Endometrial microvascular endothelial cells (primary cell): Measurements from ENCODE around the gene PTPN2. TPM values are rescaled to one million over a fixed set of nuclear protein-coding genes. Genes with fewer than 3 reads are reported as not detected.
"Not testable (repeated sequence)": the region's sequence is repeated elsewhere in the genome, so short reads cannot be mapped to it uniquely, and the experiment has no call there.

Source experiments
- in situ Hi-C: cut with HindIII; loops from 2 replicates; pipeline ENCODE4 v1.10.0; 2017; ENCODE audit warnings: low sequenced_read_pairs, low pct_unique_long_range_greater_than_20kb; ENCODE audit errors: inconsistent ontology term
- total RNA-seq: library from RNA; depleted of rRNA; stranded (reverse); fragments of >200 nt; gene quantifications from one replicate; pipeline ENCODE4 v1.2.3, GENCODE V29; 2015; ENCODE audit errors: inconsistent ontology term

Gene PTPN2
- total RNA-seq, 1 donor from 2014 or later = 27.9 TPM

- in situ Hi-C loops = no loop called here
These were observed 118.5 kb downstream of the PTPN2 start for GRCh38 chr18:12765586-12765985.

- in situ Hi-C loops = no loop called here
These were observed 118.9 kb downstream of the PTPN2 start for GRCh38 chr18:12765126-12765525.

GRCh38 chr18:12758566-12758965 lies 125.5 kb downstream of the PTPN2 start:
- in situ Hi-C loops = not testable (repeated sequence)

GRCh38 chr18:12756619-12757239 lies 127.3 kb downstream of the PTPN2 start:
- in situ Hi-C loops = not testable (repeated sequence)

GRCh38 chr18:12755606-12756005 lies 128.4 kb downstream of the PTPN2 start:
- in situ Hi-C loops = not testable (repeated sequence)

GRCh38 chr18:12754511-12754910 lies 129.5 kb downstream of the PTPN2 start:
- in situ Hi-C loops = no loop called here

- in situ Hi-C loops = no loop called here
These were observed 132.1 kb downstream of the PTPN2 start for GRCh38 chr18:12751891-12752290.

- in situ Hi-C loops = no loop called here
These were observed 132.5 kb downstream of the PTPN2 start for GRCh38 chr18:12751503-12751884.

GRCh38 chr18:12750715-12751502 lies 133.1 kb downstream of the PTPN2 start:
- in situ Hi-C loops = no loop called here

GRCh38 chr18:12750076-12750714 lies 133.8 kb downstream of the PTPN2 start:
- in situ Hi-C loops = no loop called here

- in situ Hi-C loops = no loop called here
These were observed 134.9 kb downstream of the PTPN2 start for GRCh38 chr18:12749121-12749520.

- in situ Hi-C loops = no loop called here
These were observed 135.4 kb downstream of the PTPN2 start for GRCh38 chr18:12748671-12749070.

- in situ Hi-C loops = no loop called here
These were observed 136.3 kb downstream of the PTPN2 start for GRCh38 chr18:12747530-12748315.

- in situ Hi-C loops = no loop called here
These were observed 138.8 kb downstream of the PTPN2 start for GRCh38 chr18:12745095-12745795.

GRCh38 chr18:12744103-12744502 lies 139.9 kb downstream of the PTPN2 start:
- in situ Hi-C loops = no loop called here

GRCh38 chr18:12742453-12742852 lies 141.6 kb downstream of the PTPN2 start:
- in situ Hi-C loops = no loop called here
